Measurements from ENCODE around the gene WDR59.

Gene WDR59

DNA sequence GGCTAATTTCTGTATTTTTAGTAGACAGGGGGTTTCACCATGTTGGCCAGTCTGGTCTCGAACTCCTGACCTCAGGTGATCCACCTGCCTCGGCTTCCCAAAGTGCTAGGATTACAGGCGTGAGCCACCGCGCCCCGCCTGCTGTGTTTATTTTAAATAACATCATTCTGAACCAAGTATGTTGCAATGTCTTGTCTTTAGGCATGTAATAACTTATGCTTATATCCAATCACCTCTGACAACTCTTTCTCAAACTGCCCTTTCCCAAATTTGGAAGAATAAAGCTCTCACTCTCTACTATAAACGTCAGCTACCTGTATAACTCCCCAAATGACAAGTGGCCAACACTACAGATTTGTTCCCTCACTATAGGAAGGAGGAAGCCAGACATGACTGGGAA lies 107.2 kb downstream of the WDR59 start:
- DNase-seq (ENCODE audit: low read depth): no peak
- TF ChIP-seq, protein P1, sequence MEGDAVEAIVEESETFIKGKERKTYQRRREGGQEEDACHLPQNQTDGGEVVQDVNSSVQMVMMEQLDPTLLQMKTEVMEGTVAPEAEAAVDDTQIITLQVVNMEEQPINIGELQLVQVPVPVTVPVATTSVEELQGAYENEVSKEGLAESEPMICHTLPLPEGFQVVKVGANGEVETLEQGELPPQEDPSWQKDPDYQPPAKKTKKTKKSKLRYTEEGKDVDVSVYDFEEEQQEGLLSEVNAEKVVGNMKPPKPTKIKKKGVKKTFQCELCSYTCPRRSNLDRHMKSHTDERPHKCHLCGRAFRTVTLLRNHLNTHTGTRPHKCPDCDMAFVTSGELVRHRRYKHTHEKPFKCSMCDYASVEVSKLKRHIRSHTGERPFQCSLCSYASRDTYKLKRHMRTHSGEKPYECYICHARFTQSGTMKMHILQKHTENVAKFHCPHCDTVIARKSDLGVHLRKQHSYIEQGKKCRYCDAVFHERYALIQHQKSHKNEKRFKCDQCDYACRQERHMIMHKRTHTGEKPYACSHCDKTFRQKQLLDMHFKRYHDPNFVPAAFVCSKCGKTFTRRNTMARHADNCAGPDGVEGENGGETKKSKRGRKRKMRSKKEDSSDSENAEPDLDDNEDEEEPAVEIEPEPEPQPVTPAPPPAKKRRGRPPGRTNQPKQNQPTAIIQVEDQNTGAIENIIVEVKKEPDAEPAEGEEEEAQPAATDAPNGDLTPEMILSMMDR (conservative IDR thresholded peaks at IDR 0.05; ENCODE audit: control insufficient read depth, insufficient read depth, low read depth, low read length): no peak
- no peak overlapping the region for H3K4me3 ChIP-seq (ENCODE audit: control insufficient read depth, low read depth, low read length)

DNA sequence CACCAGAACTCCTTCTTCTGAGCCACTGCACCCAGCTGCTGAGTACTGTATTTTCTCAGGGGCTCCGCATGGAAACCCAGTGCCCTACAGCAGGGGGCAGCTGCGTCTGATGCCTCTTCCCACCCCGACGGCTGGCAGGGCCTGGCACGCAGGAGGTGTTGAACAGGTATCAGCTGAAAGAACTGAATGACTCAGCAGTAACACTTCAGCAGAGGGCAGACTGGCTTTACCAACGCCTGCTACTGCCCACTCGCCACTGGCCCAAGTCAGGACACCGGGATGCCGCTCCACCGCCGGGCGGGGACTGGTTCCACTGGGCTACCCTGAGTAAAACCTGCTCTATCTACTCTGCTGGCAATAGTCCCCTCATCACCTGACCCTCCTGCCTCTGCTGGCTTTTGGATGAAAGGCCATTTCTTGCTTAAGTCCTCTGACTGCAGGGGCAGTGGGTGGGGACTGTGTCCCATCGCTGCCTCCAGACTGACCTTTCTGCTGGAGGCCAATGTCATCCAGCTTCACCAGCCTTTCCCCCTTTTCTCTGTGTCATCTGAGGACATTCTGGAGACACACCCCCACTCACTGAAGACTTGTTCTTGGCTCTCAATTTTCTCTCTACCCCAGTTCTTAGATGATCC lies 109.9 kb downstream of the WDR59 start:
- TF ChIP-seq, protein P1 (conservative IDR thresholded peaks at IDR 0.05; ENCODE audit: control insufficient read depth, insufficient read depth, low read depth, low read length): no peak
- no peak for DNase-seq (ENCODE audit: low read depth)
- H3K4me3 ChIP-seq (ENCODE audit: control insufficient read depth, low read depth, low read length): no peak overlapping the region

DNA sequence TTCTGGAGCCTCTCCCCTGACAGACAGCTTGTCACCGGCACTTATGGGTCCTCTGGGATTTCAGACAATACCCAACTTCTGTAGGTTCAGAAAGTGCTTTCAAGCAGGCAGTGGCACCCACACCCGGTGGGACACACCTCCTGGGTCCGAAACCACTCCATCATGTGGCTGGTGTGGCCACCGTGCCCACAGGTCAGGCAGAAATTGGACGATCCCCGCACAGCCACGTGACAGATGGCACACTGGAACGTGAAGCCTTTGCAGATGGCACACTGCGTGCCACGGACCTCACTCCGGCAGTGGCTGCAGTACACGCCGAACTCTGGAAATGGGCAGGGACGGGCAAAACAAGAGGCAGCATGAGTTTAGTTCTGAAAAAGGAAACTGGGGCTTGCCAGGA lies 110.8 kb downstream of the WDR59 start:
- TF ChIP-seq, protein P1 (conservative IDR thresholded peaks at IDR 0.05; ENCODE audit: control insufficient read depth, insufficient read depth, low read depth, low read length): no peak
- DNase-seq (ENCODE audit: low read depth): no peak
- H3K4me3 ChIP-seq (ENCODE audit: control insufficient read depth, low read depth, low read length): no peak overlapping the region

DNA sequence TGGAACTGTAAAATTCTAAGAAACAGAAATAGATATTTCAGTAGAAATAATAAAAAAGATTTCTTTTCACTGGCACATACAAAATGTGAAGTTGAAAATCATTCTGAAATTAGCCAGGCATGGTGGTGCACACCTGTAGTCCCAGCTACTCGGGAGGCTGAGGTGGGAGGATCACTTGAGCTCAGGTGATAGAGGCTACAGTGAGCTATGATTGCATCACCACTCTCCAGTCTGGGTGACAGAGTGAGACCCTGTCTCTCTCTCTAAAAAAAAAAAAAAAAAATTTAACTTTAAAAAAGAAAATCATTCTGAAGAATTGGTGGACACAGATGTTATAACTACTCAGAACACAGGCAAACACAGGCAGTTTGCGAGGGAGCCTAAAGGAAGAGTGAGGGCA lies 112.6 kb downstream of the WDR59 start:
- TF ChIP-seq, protein P1 (conservative IDR thresholded peaks at IDR 0.05; ENCODE audit: control insufficient read depth, insufficient read depth, low read depth, low read length): no peak
- H3K4me3 ChIP-seq (ENCODE audit: control insufficient read depth, low read depth, low read length): no peak overlapping the region

DNA sequence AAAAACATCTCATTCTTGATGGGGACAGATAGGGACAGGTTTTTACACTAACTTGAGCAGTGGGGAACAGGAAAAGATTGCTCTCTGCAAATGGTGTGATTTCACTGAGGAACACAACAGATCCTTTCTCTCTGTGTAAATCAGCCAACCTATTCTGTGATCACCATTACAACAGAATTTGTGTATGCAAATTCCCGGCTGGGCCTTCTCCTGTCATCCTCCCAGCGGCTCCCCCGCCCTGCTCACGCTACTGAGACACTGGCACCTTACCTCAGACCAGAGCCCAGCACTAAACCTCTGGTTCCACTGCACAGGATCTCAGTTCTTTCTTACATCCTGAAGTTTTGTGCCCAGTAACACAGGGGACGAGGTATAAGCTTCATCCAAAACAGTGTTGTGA lies 113.3 kb downstream of the WDR59 start:
- TF ChIP-seq, protein P1 (conservative IDR thresholded peaks at IDR 0.05; ENCODE audit: control insufficient read depth, insufficient read depth, low read depth, low read length): no peak
- DNase-seq (ENCODE audit: low read depth): no peak
- H3K4me3 ChIP-seq (ENCODE audit: control insufficient read depth, low read depth, low read length): no peak overlapping the region

More for the DNA sequence above, 112.6 kb downstream of the WDR59 start:
- DNase-seq (ENCODE audit: low read depth): no peak

DNA sequence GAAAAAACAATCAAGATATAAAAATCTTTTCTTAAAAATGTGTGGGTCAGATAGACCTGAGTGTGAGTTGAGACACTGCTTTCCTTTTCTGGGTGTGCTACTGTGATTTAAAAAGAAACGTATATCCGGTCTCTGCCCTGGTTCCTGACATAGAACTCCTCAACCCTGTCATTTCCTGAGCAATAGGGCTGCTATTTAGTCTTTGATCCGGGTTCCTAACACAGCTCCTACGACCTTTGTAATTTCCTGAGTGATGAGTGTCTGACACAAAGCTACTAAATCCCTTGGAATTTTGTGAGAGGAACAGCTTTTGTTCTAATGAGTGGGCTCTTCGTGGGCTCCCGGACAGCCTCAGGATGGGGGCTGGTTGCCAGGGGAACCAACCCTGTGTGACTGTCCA lies 116.4 kb downstream of the WDR59 start:
- TF ChIP-seq, protein P1 (conservative IDR thresholded peaks at IDR 0.05; ENCODE audit: control insufficient read depth, insufficient read depth, low read depth, low read length): no peak
- no peak overlapping the region for H3K4me3 ChIP-seq (ENCODE audit: control insufficient read depth, low read depth, low read length)
- peak; percentile 41 for DNase-seq (ENCODE audit: low read depth)

DNA sequence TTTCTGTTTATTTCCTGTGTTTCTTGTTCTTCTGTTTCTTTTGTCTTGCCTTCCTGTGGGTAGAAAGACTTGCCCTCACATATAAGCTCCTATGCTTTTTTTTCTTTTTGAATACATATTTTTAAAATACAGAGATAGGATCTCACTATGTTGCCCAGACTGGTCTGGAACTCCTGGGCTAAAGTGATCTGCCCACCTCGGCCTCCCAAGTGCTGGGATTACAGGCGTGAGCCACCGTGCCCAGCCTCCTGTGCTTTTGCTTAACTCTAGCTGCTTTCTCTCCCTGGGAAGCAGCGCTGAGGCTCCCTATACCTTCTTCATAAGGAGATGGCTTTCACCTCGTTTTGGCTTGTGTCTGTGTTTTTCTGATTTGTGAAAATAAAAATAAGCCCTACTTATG lies 116.9 kb downstream of the WDR59 start:
- H3K4me3 ChIP-seq (ENCODE audit: control insufficient read depth, low read depth, low read length): no peak overlapping the region
- DNase-seq (ENCODE audit: low read depth): no peak
- TF ChIP-seq, protein P1 (conservative IDR thresholded peaks at IDR 0.05; ENCODE audit: control insufficient read depth, insufficient read depth, low read depth, low read length): no peak
